Testis (tissue), 3 donors: ENCODE measurements around the gene KCND1. TPM values are rescaled to one million over a fixed set of nuclear protein-coding genes. Genes with fewer than 3 reads are reported as not detected.

Experiments used
- DNase-seq: peaks from one replicate; pipeline ENCODE4 v3.0.0-alpha.2; 2019
- H3K27ac ChIP-seq, 2 donors: fragments of 200-600 bp; sonication (generic); one replicate each; pipeline ENCODE4 v1.5.1; 2019
- H3K27me3 ChIP-seq: fragments of 200-600 bp; sonication (generic); one replicate; pipeline ENCODE4 v1.5.1; 2019
- H3K36me3 ChIP-seq: fragments of 200-600 bp; sonication (generic); one replicate; pipeline ENCODE4 v1.5.1; 2017; ENCODE audit warnings: low read depth; ENCODE audit errors: missing control alignments
- H3K4me1 ChIP-seq: fragments of 200-600 bp; sonication (generic); one replicate; pipeline ENCODE4 v1.5.1; 2019
- H3K4me3 ChIP-seq, 2 donors: fragments of 200-600 bp; sonication (generic); one replicate each; pipeline ENCODE4 v1.5.1; 2017 to 2019
- H3K9me3 ChIP-seq: fragments of 200-600 bp; sonication (generic); one replicate; pipeline ENCODE4 v1.5.1; 2017
- CTCF ChIP-seq, 3 experiments: fragments of 450-650 bp in 2 of 3; fragments of 200-600 bp in 1 of 3; sonication (generic) in 1 of 3; IDR thresholded peaks; one replicate each; pipeline ENCODE4 v1.5.1; 2016 to 2019; ENCODE audit warnings: antibody characterized with exemption in 3 of 3, mild to moderate bottlenecking in 2 of 3, moderate library complexity in 1 of 3
- POLR2A ChIP-seq: fragments of 450-650 bp; IDR thresholded peaks from one replicate; pipeline ENCODE4 v1.6.1; 2017; ENCODE audit warnings: antibody characterized with exemption, mild to moderate bottlenecking, moderate library complexity
- WGBS, 2 donors: methylation state at CpG; one replicate each; pipeline ENCODE4 v1.1.5; 2018; 5-methylcytosine and 5-hydroxymethylcytosine counted together
- intact Hi-C: fragments of 100-400 bp; cut with DNase I; formaldehyde crosslinking; loops from one replicate; pipeline ENCODE4 v1.15.1; 2023; ENCODE audit warnings: low total_unique reads
- polyA plus RNA-seq: library from polyadenylated mRNA; stranded (reverse); fragments of 350-450 nt; fragmentation: Illumina TruSeq; extraction: RNeasy Lipid Tissue Mini Kit (QIAGEN cat#74804); gene quantifications from one replicate; pipeline ENCODE4 v1.2.3, GENCODE V29; 2014; ENCODE audit warnings: low read depth, low replicate concordance; ENCODE audit not compliant: insufficient read depth
- total RNA-seq, 2 donors: library from RNA; depleted of rRNA; stranded (reverse); fragments of >200 nt; gene quantifications; one replicate each; pipeline ENCODE4 v1.2.3, GENCODE V29; 2016

Gene KCND1
- total and polyA plus RNA-seq, 3 donors from 2014 or later = 2.3 to 3.3 (median 2.4) TPM

- WGBS, 2 donors = 62 to 64% methylated on average over 4 of the region's 6 CpGs
- DNase-seq = no peak
- intact Hi-C loops = no loop called here
- Histone ChIP-seq H3K4me1 (no peaks in the 10 kb centered on the region), H3K27ac (no peak overlapping the region), H3K9me3 (no peaks in the 10 kb centered on the region), H3K36me3 (no peaks in the 10 kb centered on the region), H3K27me3 (no peaks in the 10 kb centered on the region), H3K4me3 (no peak overlapping the region)
- TF ChIP-seq CTCF (IDR thresholded peaks at IDR 0.05) (no peak), POLR2A (no peak)
Observed at GRCh38 chrX:48976086-48976485, 4.4 kb upstream of the KCND1 start.

- no peaks in the 10 kb centered on the region for H3K36me3 ChIP-seq
- no peaks in the 10 kb centered on the region for H3K27me3 ChIP-seq
- 86 to 97% methylated on average over 4 to 5 of the region's 5 CpGs for WGBS, 2 donors
- H3K4me3 ChIP-seq = no peak overlapping the region
- DNase-seq = no peak
- H3K4me1 ChIP-seq = no peaks in the 10 kb centered on the region
- no peak for TF ChIP-seq POLR2A
- no peak for TF ChIP-seq CTCF (IDR thresholded peaks at IDR 0.05)
- intact Hi-C loops = no loop called here
- no peak overlapping the region for H3K27ac ChIP-seq
- H3K9me3 ChIP-seq = no peaks in the 10 kb centered on the region
Observed at GRCh38 chrX:48975541-48975940, 3.9 kb upstream of the KCND1 start.

- H3K36me3 ChIP-seq = no peaks in the 10 kb centered on the region
- H3K4me3 ChIP-seq = no peak overlapping the region
- intact Hi-C loops = no loop called here
- TF ChIP-seq CTCF (IDR thresholded peaks at IDR 0.05) (no peak), POLR2A (no peak)
- H3K27ac ChIP-seq = no peak overlapping the region
- H3K4me1 ChIP-seq = no peaks in the 10 kb centered on the region
- 81 to 96% methylated on average over 3 to 7 of the region's 7 CpGs for WGBS, 2 donors
- no peaks in the 10 kb centered on the region for H3K9me3 ChIP-seq
- H3K27me3 ChIP-seq = no peaks in the 10 kb centered on the region
- no peak for DNase-seq
Observed at GRCh38 chrX:48975041-48975440, 3.4 kb upstream of the KCND1 start.

- no peak for TF ChIP-seq POLR2A
- no peak for TF ChIP-seq CTCF (IDR thresholded peaks at IDR 0.05)
- intact Hi-C loops = no loop called here
Observed at GRCh38 chrX:48974574-48974973, 2.9 kb upstream of the KCND1 start.

GRCh38 chrX:48974033-48974432 lies 2.4 kb upstream of the KCND1 start:
- intact Hi-C loops = no loop called here
- Histone ChIP-seq H3K27me3 (no peaks in the 10 kb centered on the region), H3K4me1 (no peaks in the 10 kb centered on the region), H3K27ac (no peak overlapping the region), H3K4me3 (no peak overlapping the region), H3K36me3 (no peaks in the 10 kb centered on the region), H3K9me3 (no peaks in the 10 kb centered on the region)
- no peak for DNase-seq
- TF ChIP-seq POLR2A (no peak), CTCF (IDR thresholded peaks at IDR 0.05) (no peak)
- WGBS, 2 donors = 62% methylated on average over 3 of the region's 3 CpGs; no CpG with 5 or more reads in 1 of the 2 donors

More at GRCh38 chrX:48974574-48974973, 2.9 kb upstream of the KCND1 start:
- no peaks in the 10 kb centered on the region for H3K9me3 ChIP-seq
- H3K27me3 ChIP-seq = no peaks in the 10 kb centered on the region
- no peak overlapping the region for H3K27ac ChIP-seq
- no peak for DNase-seq
- no peak overlapping the region for H3K4me3 ChIP-seq
- no peaks in the 10 kb centered on the region for H3K36me3 ChIP-seq
- H3K4me1 ChIP-seq = no peaks in the 10 kb centered on the region
- WGBS, 2 donors = 87 to 97% methylated on average over 2 of the region's 2 CpGs
